HG03354 (cell line): ENCODE results near the gene SLC4A1AP.
"Not testable (repeated sequence)": the region's sequence is repeated elsewhere in the genome, so short reads cannot be mapped to it uniquely, and the experiment has no call there.

ENCODE experiments used
- ATAC-seq: cut with Tn5 transposase; IDR thresholded peaks from one replicate; pipeline ENCODE4 v1.9.1; 2021; ENCODE audit warnings: mild to moderate bottlenecking; ENCODE audit not compliant: unreplicated experiment, poor library complexity, severe bottlenecking

Gene SLC4A1AP

DNA sequence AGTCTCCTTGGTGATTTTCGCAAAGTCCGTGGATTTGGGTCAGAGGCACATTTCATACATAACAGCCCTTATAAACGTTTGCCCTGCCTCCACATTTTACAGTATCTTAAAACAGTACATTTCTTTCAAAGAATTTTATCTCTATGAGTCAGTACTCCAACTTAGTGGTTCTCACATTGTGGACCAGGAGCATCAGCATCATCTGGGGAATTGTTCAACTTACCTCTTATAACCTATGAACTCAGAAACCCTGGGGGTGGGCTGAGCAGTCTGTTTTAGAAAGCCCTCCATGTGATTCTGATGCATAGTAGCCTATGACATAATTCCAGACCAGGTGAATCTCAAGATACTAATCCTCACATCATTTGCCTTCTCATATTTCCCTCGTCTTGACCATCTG lies 12.6 kb upstream of the SLC4A1AP start:
- no peak for ATAC-seq

DNA sequence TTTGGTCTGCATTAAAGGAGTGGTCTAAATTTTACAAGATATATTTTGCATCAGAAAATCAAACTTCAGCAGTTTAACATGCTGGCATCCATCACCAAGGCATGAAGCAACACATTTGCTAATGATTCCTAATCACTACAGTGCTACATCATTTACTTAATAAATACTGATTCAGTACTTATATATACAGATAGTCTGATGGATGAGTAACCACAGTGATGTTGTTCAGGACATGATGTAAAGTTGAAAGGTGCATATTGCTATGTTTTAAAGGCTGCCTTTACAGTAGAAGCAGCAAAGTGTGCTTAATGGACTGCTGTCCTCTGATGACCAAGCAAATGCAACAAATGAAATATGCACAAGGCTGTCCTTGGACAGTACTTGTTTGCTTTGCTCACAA lies 11.3 kb upstream of the SLC4A1AP start:
- ATAC-seq: no peak

- no peak for ATAC-seq
Measured at GRCh38 chr2:27652790-27653189, 10.9 kb upstream of the SLC4A1AP start.

DNA sequence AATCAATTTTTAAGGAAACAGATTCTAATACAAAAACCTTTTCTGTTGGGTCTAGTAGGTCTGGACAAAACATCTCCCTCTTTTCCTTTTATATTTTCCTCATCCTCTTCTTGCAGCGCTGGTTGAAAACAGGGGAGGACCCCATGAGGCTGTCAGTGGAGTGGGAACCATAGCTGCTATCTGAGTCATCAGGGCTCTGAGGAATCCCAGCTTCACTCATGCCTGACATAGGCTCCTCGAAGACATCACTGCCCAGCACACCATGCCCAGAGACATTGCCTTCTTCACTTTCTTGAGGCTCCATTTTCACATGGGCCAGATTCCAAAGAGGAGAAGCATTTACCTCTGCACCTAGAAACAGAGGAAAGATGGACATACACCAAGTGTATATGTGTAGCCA lies 10.3 kb upstream of the SLC4A1AP start:
- ATAC-seq: no peak

GRCh38 chr2:27655155-27655951 lies 8.3 kb upstream of the SLC4A1AP start:
- no peak for ATAC-seq

DNA sequence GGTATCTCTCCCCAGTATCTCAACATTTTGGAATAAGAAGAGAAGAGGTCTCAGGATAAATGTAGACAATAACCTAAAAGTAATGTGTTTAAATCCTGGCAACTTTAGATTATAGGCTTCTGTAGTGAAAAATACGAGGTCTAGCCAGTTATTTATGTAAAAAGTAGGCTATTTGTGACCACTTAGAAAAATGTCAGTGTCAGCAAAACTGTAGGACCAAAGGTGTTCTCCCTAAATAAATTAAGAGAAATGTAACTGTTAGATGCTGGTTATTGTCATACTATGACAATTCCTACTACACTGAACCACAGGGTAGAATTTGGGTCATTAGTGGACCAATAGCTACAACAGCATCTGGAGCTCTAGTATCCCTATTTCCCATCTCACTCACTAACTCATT lies 2.3 kb upstream of the SLC4A1AP start:
- ATAC-seq: no peak

DNA sequence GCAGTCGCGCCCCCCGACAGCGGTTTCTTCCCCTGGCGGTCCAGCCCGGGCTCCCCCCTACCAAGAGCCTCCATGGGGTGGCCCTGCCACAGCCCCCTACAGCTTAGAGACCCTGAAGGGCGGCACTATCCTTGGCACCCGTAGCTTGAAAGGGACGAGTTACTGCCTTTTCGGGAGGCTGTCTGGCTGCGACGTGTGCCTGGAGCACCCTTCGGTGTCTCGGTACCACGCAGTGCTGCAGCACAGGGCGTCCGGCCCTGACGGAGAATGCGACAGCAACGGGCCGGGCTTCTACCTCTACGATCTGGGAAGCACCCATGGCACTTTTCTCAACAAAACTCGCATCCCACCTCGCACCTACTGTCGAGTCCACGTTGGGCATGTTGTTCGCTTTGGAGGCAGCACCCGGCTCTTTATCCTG lies 475 bp downstream of the SLC4A1AP start:
- ATAC-seq: peak; percentile 23

DNA sequence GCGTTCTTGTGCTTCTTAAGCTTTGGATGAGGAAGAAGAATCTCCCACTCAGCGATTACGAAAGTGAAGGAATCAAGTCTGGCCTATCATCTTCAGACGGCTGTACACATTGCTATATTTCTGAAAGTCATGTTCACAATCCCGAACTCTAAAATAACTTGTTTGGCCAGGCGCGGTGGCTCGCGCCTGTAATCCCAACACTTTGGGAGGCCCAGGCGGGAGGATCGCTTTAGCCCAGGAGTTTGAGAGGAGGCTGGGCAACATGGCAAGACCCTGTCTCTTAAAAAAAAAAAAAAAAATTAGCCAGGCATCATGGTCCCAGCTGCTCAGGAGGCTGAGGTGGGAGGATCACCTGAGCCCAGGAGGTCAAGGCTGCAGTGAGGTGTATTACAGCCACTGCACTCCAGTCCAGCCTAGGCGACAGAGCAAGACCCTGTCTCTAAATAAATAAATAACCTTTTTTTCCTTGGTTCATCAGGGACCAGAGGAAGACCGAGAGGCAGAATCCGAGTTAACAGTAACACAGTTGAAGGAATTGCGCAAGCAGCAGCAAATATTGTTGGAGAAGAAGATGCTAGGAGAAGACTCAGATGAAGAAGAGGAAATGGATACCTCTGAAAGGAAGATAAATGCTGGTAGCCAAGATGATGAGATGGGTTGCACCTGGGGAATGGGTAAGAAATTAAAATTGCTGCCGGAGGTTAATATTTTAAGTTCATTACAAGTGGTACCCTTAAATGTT lies 1.1 kb downstream of the SLC4A1AP start:
- ATAC-seq: no peak

DNA sequence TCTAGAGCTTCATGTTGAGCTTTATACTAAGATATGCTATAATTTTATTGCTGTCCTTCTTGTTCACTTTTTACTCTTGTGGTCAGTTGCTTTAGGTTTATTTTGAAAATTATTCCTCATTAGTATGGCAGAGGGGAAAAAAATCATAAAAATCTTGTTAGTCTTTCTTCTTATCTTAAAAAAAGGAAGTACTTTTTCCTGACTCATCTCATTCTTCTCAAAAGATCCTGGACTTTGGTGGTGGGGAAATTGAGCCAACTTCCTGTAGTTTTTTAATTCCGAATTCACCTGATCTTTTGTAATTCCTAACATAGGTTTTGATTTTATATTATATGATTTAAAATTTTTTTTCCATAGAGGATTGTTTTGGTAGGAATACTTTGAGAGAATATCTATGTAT lies 3.8 kb downstream of the SLC4A1AP start:
- ATAC-seq: no peak

DNA sequence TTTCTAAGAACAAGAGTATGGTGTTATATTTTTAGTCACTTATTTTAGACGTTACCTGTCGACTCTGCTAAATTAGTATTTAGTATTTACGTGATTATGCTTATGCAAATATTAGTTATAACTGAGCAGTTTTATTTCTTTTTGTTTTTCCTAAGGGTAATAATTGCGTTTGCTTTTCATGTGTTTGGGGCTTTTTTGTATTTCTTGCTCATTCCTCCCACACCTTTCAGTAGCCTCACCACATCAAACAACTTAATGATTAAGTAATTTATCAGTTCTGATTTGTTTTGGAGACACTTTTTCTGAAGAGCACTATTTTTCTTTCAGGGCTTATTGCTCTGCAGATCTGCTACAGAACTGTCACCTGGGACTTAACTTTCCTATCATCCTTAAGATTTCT lies 7.5 kb downstream of the SLC4A1AP start:
- ATAC-seq: no peak

GRCh38 chr2:27672723-27673486 lies 9.2 kb downstream of the SLC4A1AP start:
- ATAC-seq: no peak

GRCh38 chr2:27680571-27680970 lies 16.9 kb downstream of the SLC4A1AP start:
- no peak for ATAC-seq

- no peak for ATAC-seq
Measured at GRCh38 chr2:27681841-27682240, 18.2 kb downstream of the SLC4A1AP start.

DNA sequence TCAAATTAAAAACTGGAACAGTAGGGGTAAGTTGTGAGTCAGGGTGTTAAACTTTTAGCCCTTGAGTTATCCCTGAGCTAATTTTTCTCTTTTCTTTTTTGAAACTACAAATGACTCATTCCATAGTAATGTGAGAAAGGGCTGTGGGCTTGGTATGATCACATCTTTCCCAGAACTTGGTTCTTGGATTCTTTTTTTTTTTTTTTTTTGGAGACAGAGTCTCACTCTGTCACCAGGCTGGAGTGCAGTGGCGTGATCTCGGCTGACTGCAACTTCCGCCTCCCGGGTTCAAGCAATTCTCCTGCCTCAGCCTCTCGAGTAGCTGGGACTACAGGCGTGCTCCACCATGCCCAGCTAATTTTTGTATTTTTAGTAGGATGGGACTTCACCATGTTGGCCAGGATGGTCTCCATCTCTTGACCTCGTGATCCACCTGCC lies 18.7 kb downstream of the SLC4A1AP start:
- not testable (repeated sequence) for ATAC-seq

DNA sequence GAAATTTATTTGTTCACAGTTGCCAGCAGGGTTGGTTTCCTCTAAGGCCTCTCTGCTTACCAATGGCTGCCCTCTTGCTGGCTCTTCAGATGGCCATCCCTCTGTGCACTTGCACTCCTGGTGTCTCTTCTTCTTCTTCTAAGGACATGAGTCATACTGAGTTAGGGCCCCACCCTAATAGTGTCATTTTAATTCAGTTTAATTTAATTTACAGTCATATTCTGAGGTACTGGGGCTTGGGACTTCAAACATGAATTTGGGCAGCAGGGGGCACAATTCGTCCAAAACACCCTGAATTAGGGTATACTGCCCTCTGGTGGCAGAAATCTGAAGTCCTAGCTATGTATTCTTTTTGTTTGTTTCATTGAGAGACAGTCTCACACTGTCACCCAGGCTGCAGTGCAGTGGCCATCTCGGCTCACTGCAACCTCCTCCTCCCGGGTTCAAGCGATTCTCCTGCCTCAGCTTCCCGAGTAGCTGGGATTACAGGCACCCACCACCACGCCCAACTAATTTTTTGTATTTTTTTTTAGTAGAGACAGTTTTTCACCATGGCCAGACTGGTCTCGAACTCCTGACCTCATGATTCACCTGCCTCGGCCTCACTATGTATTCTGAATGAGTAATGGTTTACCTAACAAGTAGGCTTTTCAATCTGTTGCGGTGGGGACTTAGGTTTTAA lies 19.8 kb downstream of the SLC4A1AP start:
- ATAC-seq: peak; percentile 82

GRCh38 chr2:27685006-27685405 lies 21.3 kb downstream of the SLC4A1AP start:
- not testable (repeated sequence) for ATAC-seq

GRCh38 chr2:27685577-27685976 lies 21.9 kb downstream of the SLC4A1AP start:
- ATAC-seq: no peak

- ATAC-seq: no peak
Measured at GRCh38 chr2:27687232-27687631, 23.5 kb downstream of the SLC4A1AP start.

- ATAC-seq: no peak
Measured at GRCh38 chr2:27689424-27689823, 25.7 kb downstream of the SLC4A1AP start.

DNA sequence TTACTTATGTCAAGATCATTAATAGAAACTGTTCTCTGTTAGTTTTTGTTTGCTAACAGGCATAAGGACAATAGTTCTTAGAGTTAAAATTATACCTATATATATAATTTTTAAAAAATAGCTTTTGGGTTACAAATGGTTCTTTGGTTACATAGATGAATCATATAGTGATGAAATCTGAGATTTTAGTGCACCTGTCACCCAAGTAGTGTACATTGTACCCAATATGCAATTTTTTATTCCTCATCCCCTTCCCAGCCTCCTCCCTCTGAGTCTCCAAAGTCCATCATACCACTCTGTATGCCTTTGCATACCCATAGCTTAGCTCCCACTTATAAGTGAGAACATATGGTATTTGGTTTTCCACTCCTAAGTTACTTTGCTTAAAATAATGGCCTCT lies 26.4 kb downstream of the SLC4A1AP start:
- no peak for ATAC-seq
